Suprapubic skin (tissue), 4 donors: ENCODE measurements around the gene TBKBP1. TPM values are rescaled to one million over a fixed set of nuclear protein-coding genes. Genes with fewer than 3 reads are reported as not detected.

ENCODE experiments used
- DNase-seq, 2 donors: peaks; one replicate each; pipeline ENCODE4 v3.0.0-alpha.2; 2019; ENCODE audit warnings: low spot score in 2 of 2
- H3K27ac ChIP-seq: fragments of 200-600 bp; sonication (generic); one replicate; pipeline ENCODE4 v1.5.1; 2019
- H3K27me3 ChIP-seq: fragments of 200-600 bp; sonication (generic); one replicate; pipeline ENCODE4 v1.5.1; 2019
- H3K36me3 ChIP-seq: fragments of 200-600 bp; sonication (generic); one replicate; pipeline ENCODE4 v1.5.1; 2019
- H3K4me1 ChIP-seq: fragments of 200-600 bp; sonication (generic); one replicate; pipeline ENCODE4 v1.5.1; 2019
- H3K4me3 ChIP-seq: fragments of 200-600 bp; sonication (generic); one replicate; pipeline ENCODE4 v1.5.1; 2019; ENCODE audit warnings: mild to moderate bottlenecking
- H3K9me3 ChIP-seq: fragments of 200-600 bp; sonication (generic); one replicate; pipeline ENCODE4 v1.5.1; 2019
- CTCF ChIP-seq, 2 donors: fragments of 200-600 bp in 1 of 2; fragments of 450-650 bp in 1 of 2; sonication (generic) in 1 of 2; IDR thresholded peaks; one replicate each; pipeline ENCODE4 v1.5.1; 2016 to 2019; ENCODE audit warnings: antibody characterized with exemption in 2 of 2, mild to moderate bottlenecking in 1 of 2, moderate library complexity in 1 of 2
- EP300 ChIP-seq: sonication (generic); formaldehyde crosslinking; IDR thresholded peaks from one replicate; pipeline ENCODE4 v1.6.1; 2017; ENCODE audit warnings: antibody characterized with exemption
- POLR2A ChIP-seq, 2 donors: fragments of 450-650 bp; IDR thresholded peaks; one replicate each; pipeline ENCODE4 v1.6.1; 2017; ENCODE audit warnings: antibody characterized with exemption in 2 of 2, mild to moderate bottlenecking in 2 of 2, moderate library complexity in 2 of 2
- POLR2AphosphoS5 ChIP-seq, 3 donors: sonication (generic); formaldehyde crosslinking; IDR thresholded peaks; one replicate each; pipeline ENCODE4 v1.6.1; 2017; ENCODE audit warnings: antibody characterized with exemption in 3 of 3
- WGBS: methylation state at CpG from one replicate; pipeline ENCODE4 v1.1.5; 2018; 5-methylcytosine and 5-hydroxymethylcytosine counted together
- total RNA-seq, 4 donors: library from RNA; depleted of rRNA; stranded (reverse); fragments of >200 nt; gene quantifications; one replicate each; pipeline ENCODE4 v1.1.0, GENCODE V29; 2016

TBKBP1 gene
- total RNA-seq, 4 donors from 2014 or later: 4.9 to 10.5 (median 8.4) TPM

- Histone ChIP-seq H3K4me1 (peaks cover 30% of the 10 kb centered on the region), H3K36me3 (peaks cover 25% of the 10 kb centered on the region), H3K27ac (no peak overlapping the region), H3K27me3 (no peaks in the 10 kb centered on the region), H3K4me3 (no peak overlapping the region), H3K9me3 (no peaks in the 10 kb centered on the region)
- TF ChIP-seq POLR2A (IDR thresholded peaks at IDR 0.05) (no peak), CTCF (IDR thresholded peaks at IDR 0.05) (no peak), EP300 (no peak), POLR2AphosphoS5 (IDR thresholded peaks at IDR 0.05) (no peak)
- WGBS: 65% methylated on average over 8 of the region's 11 CpGs
- no peak for DNase-seq
These were observed 3.0 kb downstream of the TBKBP1 start for GRCh38 chr17:47696717-47697642.

- Histone ChIP-seq H3K27me3 (no peaks in the 10 kb centered on the region), H3K9me3 (no peaks in the 10 kb centered on the region), H3K27ac (no peak overlapping the region), H3K4me3 (no peak overlapping the region), H3K36me3 (peaks cover 25% of the 10 kb centered on the region), H3K4me1 (peaks cover 24% of the 10 kb centered on the region)
- TF ChIP-seq CTCF (IDR thresholded peaks at IDR 0.05) (no peak), POLR2A (IDR thresholded peaks at IDR 0.05) (no peak), POLR2AphosphoS5 (IDR thresholded peaks at IDR 0.05) (no peak), EP300 (no peak)
- no peak for DNase-seq
- 67% methylated on average over 7 of the region's 9 CpGs for WGBS
These were observed 4.1 kb downstream of the TBKBP1 start for GRCh38 chr17:47697906-47698711.

- Histone ChIP-seq H3K27me3 (no peaks in the 10 kb centered on the region), H3K4me3 (no peak overlapping the region), H3K27ac (no peak overlapping the region), H3K36me3 (peaks cover 25% of the 10 kb centered on the region), H3K9me3 (no peaks in the 10 kb centered on the region), H3K4me1 (peaks cover 18% of the 10 kb centered on the region)
- no peak for DNase-seq
- WGBS: 58% methylated on average over 17 of the region's 25 CpGs
- TF ChIP-seq CTCF (IDR thresholded peaks at IDR 0.05) (peak; percentile 49 to 96), POLR2AphosphoS5 (IDR thresholded peaks at IDR 0.05) (no peak)
These were observed 5.0 kb downstream of the TBKBP1 start for GRCh38 chr17:47698749-47699535.

GRCh38 chr17:47699536-47699840 is 5.5 kb downstream of the TBKBP1 start:
- Histone ChIP-seq H3K4me3 (no peak overlapping the region), H3K9me3 (no peaks in the 10 kb centered on the region), H3K36me3 (peaks cover 25% of the 10 kb centered on the region), H3K27ac (no peak overlapping the region), H3K27me3 (no peaks in the 10 kb centered on the region), H3K4me1 (peaks cover 18% of the 10 kb centered on the region)
- no peak for DNase-seq
- TF ChIP-seq EP300 (no peak), CTCF (IDR thresholded peaks at IDR 0.05) (no peak), POLR2A (IDR thresholded peaks at IDR 0.05) (no peak), POLR2AphosphoS5 (IDR thresholded peaks at IDR 0.05) (no peak)
- 93% methylated on average over 4 of the region's 4 CpGs for WGBS
